GM18508 (cell line): ENCODE results near the gene LRRFIP2.

Experiments used
- ATAC-seq: cut with Tn5 transposase; IDR thresholded peaks from one replicate; pipeline ENCODE4 v1.9.1; 2021; ENCODE audit warnings: moderate number of reproducible peaks; ENCODE audit not compliant: insufficient read depth, unreplicated experiment

The LRRFIP2 gene

GRCh38 chr3:37032961-37033360 lies 141.4 kb downstream of the LRRFIP2 start:
- ATAC-seq = no peak

- ATAC-seq = no peak
These were observed 143.2 kb downstream of the LRRFIP2 start for GRCh38 chr3:37031096-37031682.

GRCh38 chr3:37030588-37030987 lies 143.8 kb downstream of the LRRFIP2 start:
- no peak for ATAC-seq

- ATAC-seq = no peak
These were observed 144.7 kb downstream of the LRRFIP2 start for GRCh38 chr3:37029516-37030163.

GRCh38 chr3:37029111-37029510 lies 145.3 kb downstream of the LRRFIP2 start:
- ATAC-seq = no peak

- ATAC-seq = no peak
These were observed 146.1 kb downstream of the LRRFIP2 start for GRCh38 chr3:37028329-37028728.

GRCh38 chr3:37026851-37027250 lies 147.5 kb downstream of the LRRFIP2 start:
- no peak for ATAC-seq

GRCh38 chr3:37025561-37026335 lies 148.6 kb downstream of the LRRFIP2 start:
- no peak for ATAC-seq

GRCh38 chr3:37024820-37025405 lies 149.5 kb downstream of the LRRFIP2 start:
- no peak for ATAC-seq

- no peak for ATAC-seq
These were observed 150.3 kb downstream of the LRRFIP2 start for GRCh38 chr3:37024092-37024491.

- no peak for ATAC-seq
These were observed 156.7 kb downstream of the LRRFIP2 start for GRCh38 chr3:37017683-37018082.

- ATAC-seq = no peak
These were observed 157.5 kb downstream of the LRRFIP2 start for GRCh38 chr3:37016903-37017302.

GRCh38 chr3:37015642-37016041 lies 158.7 kb downstream of the LRRFIP2 start:
- no peak for ATAC-seq

- no peak for ATAC-seq
These were observed 159.8 kb downstream of the LRRFIP2 start for GRCh38 chr3:37014620-37015019.
